ENCODE results near the gene IGFBP2. TPM values are rescaled to one million over a fixed set of nuclear protein-coding genes. Genes with fewer than 3 reads are reported as not detected.

Gene IGFBP2
- total and polyA plus RNA-seq, 2 experiments from 2014 or later, result 177 to 364 TPM

DNA sequence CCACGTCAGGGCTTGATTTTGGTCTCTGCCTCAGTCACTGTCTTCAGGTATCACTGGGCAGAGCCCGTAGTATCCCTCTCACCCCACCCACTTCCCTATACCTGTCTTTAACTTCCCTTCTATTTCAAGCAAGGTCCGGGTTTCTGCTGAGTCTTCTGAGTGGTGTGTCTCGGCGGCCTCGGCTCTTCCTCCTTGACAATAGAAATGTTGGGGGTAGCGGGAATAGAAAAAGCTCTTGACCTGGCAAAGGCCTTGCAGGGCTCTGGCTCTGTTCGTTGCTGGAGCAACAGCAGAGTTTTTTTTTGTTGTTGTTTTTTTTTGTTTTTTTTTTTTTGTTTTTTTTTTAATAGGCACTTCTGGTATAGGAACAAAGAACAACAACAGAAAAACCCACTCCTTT lies 78.1 kb downstream of the IGFBP2 start (continued):
- TF ChIP-seq, protein P1, sequence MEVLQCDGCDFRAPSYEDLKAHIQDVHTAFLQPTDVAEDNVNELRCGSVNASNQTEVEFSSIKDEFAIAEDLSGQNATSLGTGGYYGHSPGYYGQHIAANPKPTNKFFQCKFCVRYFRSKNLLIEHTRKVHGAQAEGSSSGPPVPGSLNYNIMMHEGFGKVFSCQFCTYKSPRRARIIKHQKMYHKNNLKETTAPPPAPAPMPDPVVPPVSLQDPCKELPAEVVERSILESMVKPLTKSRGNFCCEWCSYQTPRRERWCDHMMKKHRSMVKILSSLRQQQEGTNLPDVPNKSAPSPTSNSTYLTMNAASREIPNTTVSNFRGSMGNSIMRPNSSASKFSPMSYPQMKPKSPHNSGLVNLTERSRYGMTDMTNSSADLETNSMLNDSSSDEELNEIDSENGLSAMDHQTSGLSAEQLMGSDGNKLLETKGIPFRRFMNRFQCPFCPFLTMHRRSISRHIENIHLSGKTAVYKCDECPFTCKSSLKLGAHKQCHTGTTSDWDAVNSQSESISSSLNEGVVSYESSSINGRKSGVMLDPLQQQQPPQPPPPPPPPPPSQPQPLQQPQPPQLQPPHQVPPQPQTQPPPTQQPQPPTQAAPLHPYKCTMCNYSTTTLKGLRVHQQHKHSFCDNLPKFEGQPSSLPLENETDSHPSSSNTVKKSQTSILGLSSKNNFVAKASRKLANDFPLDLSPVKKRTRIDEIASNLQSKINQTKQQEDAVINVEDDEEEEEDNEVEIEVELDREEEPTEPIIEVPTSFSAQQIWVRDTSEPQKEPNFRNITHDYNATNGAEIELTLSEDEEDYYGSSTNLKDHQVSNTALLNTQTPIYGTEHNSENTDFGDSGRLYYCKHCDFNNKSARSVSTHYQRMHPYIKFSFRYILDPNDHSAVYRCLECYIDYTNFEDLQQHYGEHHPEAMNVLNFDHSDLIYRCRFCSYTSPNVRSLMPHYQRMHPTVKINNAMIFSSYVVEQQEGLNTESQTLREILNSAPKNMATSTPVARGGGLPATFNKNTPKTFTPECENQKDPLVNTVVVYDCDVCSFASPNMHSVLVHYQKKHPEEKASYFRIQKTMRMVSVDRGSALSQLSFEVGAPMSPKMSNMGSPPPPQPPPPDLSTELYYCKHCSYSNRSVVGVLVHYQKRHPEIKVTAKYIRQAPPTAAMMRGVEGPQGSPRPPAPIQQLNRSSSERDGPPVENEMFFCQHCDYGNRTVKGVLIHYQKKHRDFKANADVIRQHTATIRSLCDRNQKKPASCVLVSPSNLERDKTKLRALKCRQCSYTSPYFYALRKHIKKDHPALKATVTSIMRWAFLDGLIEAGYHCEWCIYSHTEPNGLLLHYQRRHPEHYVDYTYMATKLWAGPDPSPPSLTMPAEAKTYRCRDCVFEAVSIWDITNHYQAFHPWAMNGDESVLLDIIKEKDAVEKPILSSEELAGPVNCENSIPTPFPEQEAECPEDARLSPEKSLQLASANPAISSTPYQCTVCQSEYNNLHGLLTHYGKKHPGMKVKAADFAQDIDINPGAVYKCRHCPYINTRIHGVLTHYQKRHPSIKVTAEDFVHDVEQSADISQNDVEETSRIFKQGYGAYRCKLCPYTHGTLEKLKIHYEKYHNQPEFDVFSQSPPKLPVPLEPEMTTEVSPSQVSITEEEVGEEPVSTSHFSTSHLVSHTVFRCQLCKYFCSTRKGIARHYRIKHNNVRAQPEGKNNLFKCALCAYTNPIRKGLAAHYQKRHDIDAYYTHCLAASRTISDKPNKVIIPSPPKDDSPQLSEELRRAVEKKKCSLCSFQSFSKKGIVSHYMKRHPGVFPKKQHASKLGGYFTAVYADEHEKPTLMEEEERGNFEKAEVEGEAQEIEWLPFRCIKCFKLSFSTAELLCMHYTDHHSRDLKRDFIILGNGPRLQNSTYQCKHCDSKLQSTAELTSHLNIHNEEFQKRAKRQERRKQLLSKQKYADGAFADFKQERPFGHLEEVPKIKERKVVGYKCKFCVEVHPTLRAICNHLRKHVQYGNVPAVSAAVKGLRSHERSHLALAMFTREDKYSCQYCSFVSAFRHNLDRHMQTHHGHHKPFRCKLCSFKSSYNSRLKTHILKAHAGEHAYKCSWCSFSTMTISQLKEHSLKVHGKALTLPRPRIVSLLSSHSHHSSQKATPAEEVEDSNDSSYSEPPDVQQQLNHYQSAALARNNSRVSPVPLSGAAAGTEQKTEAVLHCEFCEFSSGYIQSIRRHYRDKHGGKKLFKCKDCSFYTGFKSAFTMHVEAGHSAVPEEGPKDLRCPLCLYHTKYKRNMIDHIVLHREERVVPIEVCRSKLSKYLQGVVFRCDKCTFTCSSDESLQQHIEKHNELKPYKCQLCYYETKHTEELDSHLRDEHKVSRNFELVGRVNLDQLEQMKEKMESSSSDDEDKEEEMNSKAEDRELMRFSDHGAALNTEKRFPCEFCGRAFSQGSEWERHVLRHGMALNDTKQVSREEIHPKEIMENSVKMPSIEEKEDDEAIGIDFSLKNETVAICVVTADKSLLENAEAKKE (CRISPR knock-in tag; IDR thresholded peaks at IDR 0.05), result no peak
- no peak for TF ChIP-seq EZH2 (IDR thresholded peaks at IDR 0.05; ENCODE audit: low read depth, unreplicated experiment)
- no peak for TF ChIP-seq CREB1 (CRISPR knock-in tag; IDR thresholded peaks at IDR 0.05; ENCODE audit: low read depth)
- no peak for TF ChIP-seq STAT1 (IDR thresholded peaks at IDR 0.05; ENCODE audit: unreplicated experiment)
- no peak for TF ChIP-seq ZNF114 (CRISPR knock-in tag; IDR thresholded peaks at IDR 0.05)
- TF ChIP-seq JUNB (IDR thresholded peaks at IDR 0.05; ENCODE audit: unreplicated experiment), result no peak

DNA sequence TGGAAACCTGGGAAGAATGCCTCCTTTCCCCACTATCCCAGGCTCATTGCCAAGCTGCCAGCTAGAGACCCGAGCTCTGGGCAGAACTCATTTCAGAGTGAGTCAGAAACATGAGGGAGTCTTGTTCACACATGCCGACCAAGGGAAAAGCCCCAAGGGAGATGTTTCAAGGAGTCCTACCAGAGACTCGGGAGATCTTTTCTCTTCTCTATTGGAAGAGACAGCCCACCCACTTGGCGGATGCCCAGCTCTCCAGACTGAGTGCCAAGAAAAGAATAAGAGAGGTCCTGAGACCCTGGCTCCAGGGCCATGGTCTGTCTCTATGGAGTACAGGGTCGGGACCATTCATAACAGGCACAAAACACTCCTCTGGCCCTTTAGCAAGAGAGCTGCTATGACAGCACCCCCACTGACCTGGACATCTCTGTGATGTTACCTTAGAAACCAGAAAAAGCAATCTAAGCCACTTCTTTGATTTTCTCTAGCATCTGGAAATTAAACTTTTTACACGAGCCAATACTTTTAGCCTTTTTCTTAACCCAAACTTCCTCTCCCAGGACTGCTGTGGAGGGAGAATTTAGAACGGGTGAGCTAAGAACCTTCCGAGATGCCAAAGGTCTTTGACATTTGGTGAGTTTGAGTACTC lies 80.6 kb downstream of the IGFBP2 start:
- ATAC-seq, result no peak
- H3K9me2 ChIP-seq (ENCODE audit: insufficient read depth), result 0 out of 2 replicates have a peak, but pooled peaks cover under 1% of the 10 kb centered on the region
- H3K4me1 ChIP-seq (ENCODE audit: insufficient read depth), result no peaks in the 10 kb centered on the region
- H3K4me3 ChIP-seq, result no peak overlapping the region
- Mint-ChIP-seq H3K27ac (no peak overlapping the region), H3K9me3 (peaks cover 5% of the 10 kb centered on the region; the same call in 1 of the 3 replicates), H3K4me1 (peaks cover 6% of the 10 kb centered on the region; the same call in 1 of the 3 replicates), H3K36me3 (ENCODE audit: low read depth) (no peaks in the 10 kb centered on the region), H3K27me3 (ENCODE audit: insufficient read depth, low read depth, poor library complexity) (peaks cover 3% of the 10 kb centered on the region), H3K4me3 (no peak overlapping the region)
- no peaks in the 10 kb centered on the region for H3K36me3 ChIP-seq (ENCODE audit: insufficient read depth)
- no peak for DNase-seq (ENCODE audit: low spot score)
- no peak overlapping the region for H2AFZ ChIP-seq
- H3K4me2 ChIP-seq, result no peak overlapping the region
- H3F3A ChIP-seq (replicated peaks; ENCODE audit: low read depth), result no peaks in the 10 kb centered on the region
- H3K27me3 ChIP-seq (ENCODE audit: insufficient read depth), result no peaks in the 10 kb centered on the region
- H3K27ac ChIP-seq (ENCODE audit: low read depth), result no peak overlapping the region
- H3K79me2 ChIP-seq (replicated peaks; ENCODE audit: insufficient read depth), result no peaks in the 10 kb centered on the region
- no peaks in the 10 kb centered on the region for H4K20me1 ChIP-seq (replicated peaks; ENCODE audit: insufficient read depth)
- TF ChIP-seq EZH2 (IDR thresholded peaks at IDR 0.05; ENCODE audit: low read depth, unreplicated experiment), result no peak
- TF ChIP-seq NANOG (IDR thresholded peaks at IDR 0.05; ENCODE audit: borderline replicate concordance), result no peak
- no peak for TF ChIP-seq STAT1 (IDR thresholded peaks at IDR 0.05; ENCODE audit: unreplicated experiment)
- TF ChIP-seq ZNF114 (CRISPR knock-in tag; IDR thresholded peaks at IDR 0.05), result no peak
- TF ChIP-seq EZH2phosphoT487 (IDR thresholded peaks at IDR 0.05; ENCODE audit: unreplicated experiment), result no peak
- TF ChIP-seq, protein P1 (CRISPR knock-in tag; IDR thresholded peaks at IDR 0.05), result no peak
